Neural cell (in vitro differentiated cells): Measurements from ENCODE around the gene GNG2.

Experiments used
- POLR2AphosphoS5 ChIP-seq: IDR thresholded peaks from 2 replicates; pipeline ENCODE4 v1.6.1; 2012
- TAF1 ChIP-seq: IDR thresholded peaks from 2 replicates; pipeline ENCODE4 v1.6.1; 2012; ENCODE audit warnings: low read depth
- TF ChIP-seq, protein P1 (sequence below): fragments of 450-650 bp; IDR thresholded peaks from 2 replicates; pipeline ENCODE4 v1.5.1; 2014; ENCODE audit warnings: antibody characterized with exemption, mild to moderate bottlenecking, moderate library complexity; ENCODE audit not compliant: poor library complexity, severe bottlenecking

GRCh38 chr14:51850651-51851050 lies 9.8 kb upstream of the GNG2 start:
- TF ChIP-seq POLR2AphosphoS5, result no peak
- TF ChIP-seq, protein P1, sequence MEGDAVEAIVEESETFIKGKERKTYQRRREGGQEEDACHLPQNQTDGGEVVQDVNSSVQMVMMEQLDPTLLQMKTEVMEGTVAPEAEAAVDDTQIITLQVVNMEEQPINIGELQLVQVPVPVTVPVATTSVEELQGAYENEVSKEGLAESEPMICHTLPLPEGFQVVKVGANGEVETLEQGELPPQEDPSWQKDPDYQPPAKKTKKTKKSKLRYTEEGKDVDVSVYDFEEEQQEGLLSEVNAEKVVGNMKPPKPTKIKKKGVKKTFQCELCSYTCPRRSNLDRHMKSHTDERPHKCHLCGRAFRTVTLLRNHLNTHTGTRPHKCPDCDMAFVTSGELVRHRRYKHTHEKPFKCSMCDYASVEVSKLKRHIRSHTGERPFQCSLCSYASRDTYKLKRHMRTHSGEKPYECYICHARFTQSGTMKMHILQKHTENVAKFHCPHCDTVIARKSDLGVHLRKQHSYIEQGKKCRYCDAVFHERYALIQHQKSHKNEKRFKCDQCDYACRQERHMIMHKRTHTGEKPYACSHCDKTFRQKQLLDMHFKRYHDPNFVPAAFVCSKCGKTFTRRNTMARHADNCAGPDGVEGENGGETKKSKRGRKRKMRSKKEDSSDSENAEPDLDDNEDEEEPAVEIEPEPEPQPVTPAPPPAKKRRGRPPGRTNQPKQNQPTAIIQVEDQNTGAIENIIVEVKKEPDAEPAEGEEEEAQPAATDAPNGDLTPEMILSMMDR, result no peak
- no peak for TF ChIP-seq TAF1
